WI38 (cell line): ENCODE data around the gene CHRNA3.

ENCODE experiments used
- H3K4me3 ChIP-seq: 2 replicates; pipeline ENCODE4 v1.5.1; 2011; ENCODE audit warnings: low read depth, mild to moderate bottlenecking, control low read depth, low read length
- TF ChIP-seq, protein P1 (sequence below): IDR thresholded peaks from 2 replicates; pipeline ENCODE4 v1.5.1; 2012; ENCODE audit warnings: low read depth, mild to moderate bottlenecking, control low read depth, low read length

CHRNA3 gene

DNA sequence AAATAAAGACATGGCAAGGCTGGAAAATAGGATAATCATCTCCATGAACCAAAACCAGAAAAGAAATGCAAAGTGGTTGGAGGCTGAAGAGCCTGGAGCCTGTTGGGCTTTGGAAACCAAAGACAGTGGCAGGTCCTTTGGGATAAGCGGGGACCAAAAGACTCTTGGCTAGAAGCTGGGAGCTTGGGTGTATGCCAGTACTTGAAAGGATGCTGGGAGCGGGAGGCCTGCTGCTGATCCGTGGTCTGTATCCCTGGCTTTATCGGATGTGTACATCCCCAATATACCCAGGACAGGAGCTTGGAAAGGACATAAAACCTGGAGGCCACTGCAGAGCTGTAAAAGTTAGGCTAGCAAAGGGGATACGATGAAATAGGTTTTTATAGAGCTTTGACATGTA, 21.5 kb upstream of the CHRNA3 start:
- no peak overlapping the region for H3K4me3 ChIP-seq
- TF ChIP-seq, protein P1, sequence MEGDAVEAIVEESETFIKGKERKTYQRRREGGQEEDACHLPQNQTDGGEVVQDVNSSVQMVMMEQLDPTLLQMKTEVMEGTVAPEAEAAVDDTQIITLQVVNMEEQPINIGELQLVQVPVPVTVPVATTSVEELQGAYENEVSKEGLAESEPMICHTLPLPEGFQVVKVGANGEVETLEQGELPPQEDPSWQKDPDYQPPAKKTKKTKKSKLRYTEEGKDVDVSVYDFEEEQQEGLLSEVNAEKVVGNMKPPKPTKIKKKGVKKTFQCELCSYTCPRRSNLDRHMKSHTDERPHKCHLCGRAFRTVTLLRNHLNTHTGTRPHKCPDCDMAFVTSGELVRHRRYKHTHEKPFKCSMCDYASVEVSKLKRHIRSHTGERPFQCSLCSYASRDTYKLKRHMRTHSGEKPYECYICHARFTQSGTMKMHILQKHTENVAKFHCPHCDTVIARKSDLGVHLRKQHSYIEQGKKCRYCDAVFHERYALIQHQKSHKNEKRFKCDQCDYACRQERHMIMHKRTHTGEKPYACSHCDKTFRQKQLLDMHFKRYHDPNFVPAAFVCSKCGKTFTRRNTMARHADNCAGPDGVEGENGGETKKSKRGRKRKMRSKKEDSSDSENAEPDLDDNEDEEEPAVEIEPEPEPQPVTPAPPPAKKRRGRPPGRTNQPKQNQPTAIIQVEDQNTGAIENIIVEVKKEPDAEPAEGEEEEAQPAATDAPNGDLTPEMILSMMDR, result no peak

DNA sequence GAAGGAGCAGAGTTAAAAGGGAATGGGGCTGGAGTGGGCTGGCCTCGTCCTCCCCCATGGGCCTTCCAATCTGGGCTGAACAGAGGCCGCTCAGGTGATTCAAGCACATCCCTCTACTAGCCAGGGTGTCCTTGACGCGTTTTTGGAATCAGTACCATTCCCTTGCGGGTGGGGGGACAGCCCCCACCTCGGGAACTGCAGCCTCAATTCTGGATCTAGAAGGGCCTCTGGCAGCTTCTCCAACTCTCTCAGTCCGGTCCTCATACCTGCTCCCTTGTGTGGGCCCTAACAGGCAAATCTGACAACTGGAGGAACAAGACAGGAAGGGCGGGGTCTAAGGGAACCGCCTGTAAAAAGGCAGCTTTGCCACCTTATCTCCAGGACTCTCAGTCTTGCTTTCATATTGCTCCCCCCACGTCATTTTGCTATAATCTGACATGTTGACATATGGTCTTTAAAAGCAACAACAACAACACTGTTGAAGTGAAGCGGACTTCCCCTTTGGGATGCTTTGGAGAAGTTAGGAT, 21.0 kb upstream of the CHRNA3 start:
- TF ChIP-seq, protein P1, result no peak
- no peak overlapping the region for H3K4me3 ChIP-seq

DNA sequence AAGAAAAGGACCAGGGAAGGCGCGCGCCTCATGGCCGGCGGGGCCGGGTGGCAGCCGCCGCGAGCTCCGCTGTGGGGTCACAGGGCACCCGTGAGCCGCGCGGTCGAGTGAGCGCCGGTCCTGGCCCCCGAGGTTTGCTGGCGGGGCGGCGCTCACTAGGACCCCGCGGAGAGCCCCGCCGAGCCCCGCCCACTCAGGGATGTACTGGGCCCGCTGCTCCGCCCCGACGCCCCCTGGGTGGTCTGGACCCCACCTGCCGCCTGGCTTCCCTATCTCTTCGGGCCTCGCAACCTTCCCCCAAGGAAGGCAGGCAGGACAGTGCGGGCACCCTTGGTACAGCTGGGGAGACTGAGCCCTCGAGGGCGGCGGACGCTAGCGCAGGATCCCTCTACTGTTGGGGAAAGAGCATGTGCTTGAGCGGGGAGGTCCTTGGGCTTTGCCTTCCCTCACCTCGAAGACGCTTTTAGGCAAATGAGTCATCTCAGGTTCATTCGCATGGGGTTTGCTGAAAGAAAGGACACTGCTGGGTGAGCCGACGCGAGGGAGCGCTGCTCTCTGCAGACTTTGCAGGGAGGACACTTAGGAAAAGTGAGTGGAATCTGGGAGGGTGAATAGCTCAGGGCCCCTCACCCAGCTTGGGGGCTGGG, 20.4 kb upstream of the CHRNA3 start, which contains the start of gene CHRNB4:
Gene CHRNB4 (minus strand): TSS at position 109 of the 647 bp plus-strand sequence. CDS start 77 bp downstream, at position 32.
- TF ChIP-seq, protein P1, result no peak
- no peak within 1 kb of the TSS for H3K4me3 ChIP-seq

DNA sequence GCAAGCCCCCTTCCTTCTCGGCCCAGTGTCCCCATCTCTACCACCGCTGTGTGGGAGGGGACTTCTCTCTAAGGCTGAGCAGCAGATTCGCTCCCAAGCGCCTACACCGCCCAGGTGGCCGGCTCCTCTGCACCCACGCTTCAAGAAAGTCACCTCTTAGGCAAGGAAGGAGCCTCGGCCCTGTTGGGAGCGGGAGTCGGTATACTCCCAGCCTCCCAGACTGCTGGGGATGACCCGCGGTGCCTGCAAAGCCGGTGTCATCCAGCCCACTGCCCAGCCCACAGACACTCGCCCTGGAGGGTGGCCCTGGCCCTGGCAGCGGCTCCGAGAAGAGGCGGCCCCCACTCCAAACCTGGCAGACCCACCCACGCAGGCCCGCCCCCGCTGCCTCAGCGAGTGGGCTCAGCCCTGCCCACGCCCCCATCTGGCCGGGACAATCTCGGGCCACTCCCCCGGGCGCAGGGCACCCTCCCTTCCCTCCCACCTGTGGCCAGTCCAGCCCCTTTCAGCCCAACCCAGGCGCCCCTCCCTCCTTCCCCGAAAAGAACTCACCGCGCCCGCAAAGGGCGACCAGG, 19.8 kb upstream of the CHRNA3 start:
- TF ChIP-seq, protein P1, result no peak
- H3K4me3 ChIP-seq, result no peak overlapping the region

DNA sequence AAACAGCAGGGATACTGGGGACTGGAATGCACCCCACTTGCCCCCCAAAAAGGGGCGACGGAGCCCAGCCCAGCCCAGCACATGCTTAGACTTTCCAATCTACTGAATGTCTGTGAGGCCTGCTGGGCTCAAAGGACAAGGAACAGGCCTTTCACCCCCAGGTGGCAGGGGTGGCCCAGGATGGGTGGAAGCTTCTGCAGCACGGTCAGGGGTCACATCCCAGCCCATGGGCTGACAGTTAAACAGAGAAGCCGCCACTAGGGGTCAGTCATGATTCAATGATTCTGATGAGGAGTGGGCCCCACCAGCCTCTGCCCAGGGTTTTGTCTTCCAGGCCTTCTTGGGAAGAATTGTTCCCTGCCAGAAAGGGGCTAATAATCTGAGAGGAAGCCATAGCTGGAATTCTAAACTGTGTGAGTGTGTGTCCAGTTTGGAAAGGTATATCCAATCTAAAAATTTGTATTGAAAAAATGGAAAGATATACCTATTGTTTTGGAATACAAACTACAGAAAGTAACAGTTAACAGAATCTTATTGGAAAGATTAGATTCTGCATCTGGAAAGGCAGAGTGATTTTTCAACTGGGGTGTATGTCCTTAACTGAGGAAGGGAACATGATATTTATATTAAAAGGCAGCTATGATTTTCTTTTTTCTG, 18.0 kb upstream of the CHRNA3 start:
- no peak overlapping the region for H3K4me3 ChIP-seq
- TF ChIP-seq, protein P1, result peak; percentile 56

DNA sequence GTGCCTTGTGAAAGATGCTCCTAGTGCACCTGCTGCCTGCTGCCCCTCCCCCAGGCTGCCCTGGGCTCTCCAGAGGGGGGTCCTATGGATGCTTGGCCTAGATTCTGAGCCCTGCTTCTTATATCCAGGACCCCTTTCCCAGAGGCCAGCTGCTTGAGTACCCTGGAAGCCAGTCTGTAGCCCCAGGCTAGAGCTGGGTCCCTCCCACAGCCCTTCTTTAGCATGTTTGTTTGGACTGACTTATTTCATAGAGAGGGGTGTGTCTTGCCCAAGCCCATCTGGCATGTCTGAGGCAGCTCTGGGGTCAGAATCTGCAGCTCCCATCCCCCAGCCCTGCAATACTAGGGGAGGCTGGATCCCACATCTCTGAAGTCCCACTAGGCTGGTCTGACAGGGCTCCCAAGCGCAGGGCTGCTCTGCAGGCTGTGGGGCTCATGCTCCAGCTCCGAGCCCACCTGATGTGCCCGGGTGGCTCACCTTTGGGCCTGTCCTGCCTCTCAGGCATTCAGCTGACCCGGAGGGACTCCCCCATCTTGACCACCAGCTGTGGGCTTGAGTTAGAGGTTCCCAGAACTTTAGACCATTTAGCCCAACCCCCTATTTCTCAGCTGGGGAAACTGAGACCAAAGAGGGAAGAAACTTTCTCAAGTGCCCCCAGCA, 17.1 kb upstream of the CHRNA3 start:
- TF ChIP-seq, protein P1, result no peak
- H3K4me3 ChIP-seq, result no peak overlapping the region

DNA sequence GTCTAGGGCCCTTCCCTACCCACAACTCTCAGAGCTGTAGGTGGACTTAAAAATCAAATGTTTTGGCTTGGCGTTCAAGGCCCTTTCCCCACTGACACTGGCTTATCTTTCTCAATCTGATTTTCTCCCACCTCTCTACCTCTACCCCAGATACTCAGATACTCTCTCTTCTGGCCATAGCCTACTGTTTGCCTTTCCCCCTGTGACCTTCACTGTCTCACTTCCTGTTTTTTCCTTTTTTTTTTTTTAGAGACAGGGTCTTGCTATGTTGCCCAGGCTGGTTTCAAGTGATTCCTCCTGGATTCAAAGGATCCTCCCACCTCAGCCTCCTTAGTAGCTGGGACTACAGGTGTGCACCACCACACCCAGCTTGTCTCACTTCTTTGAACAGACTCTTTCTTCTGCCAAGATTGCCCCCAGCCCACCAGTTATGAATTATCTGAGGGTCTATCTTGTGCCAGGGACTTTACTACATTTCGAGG, 15.6 kb upstream of the CHRNA3 start:
- no peak overlapping the region for H3K4me3 ChIP-seq
- TF ChIP-seq, protein P1, result no peak
